WTC11 (cell line): ENCODE results near the gene KDM2A. TPM values are rescaled to one million over a fixed set of nuclear protein-coding genes. Genes with fewer than 3 reads are reported as not detected.

Experiments used
- ATAC-seq: fragments of 200-7000 bp; cut with Tn5 transposase; 2 replicates; pipeline ENCODE4 v1.10.0; 2021; ENCODE audit warnings: mild to moderate bottlenecking, moderate library complexity
- CTCF ChIA-PET: fragments of 300-600 bp; sonication (Branson Sonifier 250); formaldehyde crosslinking; loops from one replicate; lab custom pipeline; 2021; ENCODE audit warnings: antibody characterized with exemption; lab: Charles Lee
- POLR2A ChIA-PET: fragments of 350-600 bp; sonication (Branson Sonifier 250); formaldehyde crosslinking; loops from one replicate; lab custom pipeline; 2021; ENCODE audit warnings: antibody characterized with exemption; lab: Charles Lee
- DNase-seq: peaks from one replicate; pipeline ENCODE4 v3.0.0; 2021; ENCODE audit warnings: low spot score
- H3K27ac Mint-ChIP-seq: 2 replicates; pipeline ENCODE4 v1.8.0; 2021; ENCODE audit warnings: mixed read lengths
- H3K27me3 Mint-ChIP-seq: 2 replicates; pipeline ENCODE4 v1.8.0; 2021; ENCODE audit warnings: low read depth, mild to moderate bottlenecking, moderate library complexity, mixed read lengths
- H3K36me3 Mint-ChIP-seq: 2 replicates; pipeline ENCODE4 v1.8.0; 2021; ENCODE audit warnings: mixed read lengths
- H3K4me1 Mint-ChIP-seq: 2 replicates; pipeline ENCODE4 v1.8.0; 2022; ENCODE audit warnings: mixed read lengths
- H3K4me3 Mint-ChIP-seq: 2 replicates; pipeline ENCODE4 v1.8.0; 2021; ENCODE audit warnings: mild to moderate bottlenecking, moderate library complexity, mixed read lengths
- H3K9me3 Mint-ChIP-seq: 2 replicates; pipeline ENCODE4 v1.8.0; 2021; ENCODE audit warnings: mixed read lengths
- AFF4 ChIP-seq: sonication (generic); formaldehyde crosslinking; IDR thresholded peaks from 2 replicates; pipeline ENCODE4 v1.8.1; 2023; ENCODE audit warnings: mild to moderate bottlenecking, missing genetic modification reagents, borderline replicate concordance
- ATF3 ChIP-seq: sonication (generic); formaldehyde crosslinking; conservative IDR thresholded peaks from 2 replicates; pipeline ENCODE4 v1.8.1; 2022; ENCODE audit warnings: mild to moderate bottlenecking, missing genetic modification reagents
- EMX1 ChIP-seq: fragments of 250-450 bp; sonication (Bioruptor Pico); IDR thresholded peaks from 2 replicates; pipeline ENCODE4 v1.8.0; 2021; ENCODE audit warnings: mild to moderate bottlenecking
- FOXJ3 ChIP-seq: sonication (generic); formaldehyde crosslinking; IDR thresholded peaks from 2 replicates; pipeline ENCODE4 v1.9.0; 2021; ENCODE audit warnings: missing genetic modification reagents, mild to moderate bottlenecking, borderline replicate concordance
- IRF2 ChIP-seq: sonication (generic); formaldehyde crosslinking; IDR thresholded peaks from 2 replicates; pipeline ENCODE4 v1.8.0; 2022; ENCODE audit warnings: low read depth, missing genetic modification reagents, borderline replicate concordance
- NFATC4 ChIP-seq: fragments of 250-450 bp; sonication (Bioruptor Pico); IDR thresholded peaks from 2 replicates; pipeline ENCODE4 v1.9.0; 2021; ENCODE audit warnings: mild to moderate bottlenecking
- NFE2L1 ChIP-seq: sonication (generic); formaldehyde crosslinking; IDR thresholded peaks from 2 replicates; pipeline ENCODE4 v1.8.1; 2023; ENCODE audit warnings: missing genetic modification reagents
- SP1 ChIP-seq: sonication (generic); formaldehyde crosslinking; conservative IDR thresholded peaks from 2 replicates; pipeline ENCODE4 v1.8.1; 2022; ENCODE audit warnings: missing genetic modification reagents
- USF1 ChIP-seq: sonication (generic); formaldehyde crosslinking; IDR thresholded peaks from 2 replicates; pipeline ENCODE4 v1.8.0; 2022; ENCODE audit warnings: mild to moderate bottlenecking, missing genetic modification reagents
- ZBTB43 ChIP-seq: sonication (generic); formaldehyde crosslinking; IDR thresholded peaks from 2 replicates; pipeline ENCODE4 v1.8.1; 2023; ENCODE audit warnings: mild to moderate bottlenecking, missing genetic modification reagents
- ZNF263 ChIP-seq: sonication (generic); formaldehyde crosslinking; IDR thresholded peaks from 2 replicates; pipeline ENCODE4 v1.8.1; 2022; ENCODE audit warnings: low read depth, mild to moderate bottlenecking, moderate library complexity, missing genetic modification reagents
- ZNF317 ChIP-seq: sonication (generic); formaldehyde crosslinking; IDR thresholded peaks from 2 replicates; pipeline ENCODE4 v1.8.1; 2023; ENCODE audit warnings: low read depth, mild to moderate bottlenecking, moderate library complexity, missing genetic modification reagents, borderline replicate concordance
- ZNF396 ChIP-seq: fragments of 250-450 bp; sonication (Bioruptor Pico); IDR thresholded peaks from 2 replicates; pipeline ENCODE4 v1.8.0; 2021; ENCODE audit warnings: mild to moderate bottlenecking, moderate library complexity, borderline replicate concordance
- ZNF423 ChIP-seq: fragments of 250-450 bp; sonication (Bioruptor Pico); IDR thresholded peaks from 2 replicates; pipeline ENCODE4 v2.1.2; 2022; ENCODE audit warnings: mild to moderate bottlenecking, moderate library complexity
- total RNA-seq: library from RNA; stranded (reverse); gene quantifications from 3 replicates; pipeline ENCODE4 v1.2.3, GENCODE V29; 2021
- TF ChIP-seq, protein P1 (sequence below): sonication (generic); formaldehyde crosslinking; IDR thresholded peaks from 2 replicates; pipeline ENCODE4 v1.8.1; 2022; ENCODE audit warnings: low read depth, mild to moderate bottlenecking, moderate library complexity, missing genetic modification reagents, borderline replicate concordance
- TF ChIP-seq, protein P2 (sequence below): sonication (generic); formaldehyde crosslinking; IDR thresholded peaks from 2 replicates; pipeline ENCODE4 v1.8.1; 2023; ENCODE audit warnings: mild to moderate bottlenecking, missing genetic modification reagents, moderate library complexity

Gene KDM2A
- total RNA-seq, 1 experiment from 2014 or later = 58.0 TPM

GRCh38 chr11:67111261-67111660 lies 7.8 kb upstream of the KDM2A start (continued):
- no peak for TF ChIP-seq ZNF263
- TF ChIP-seq FOXJ3 (CRISPR knock-in tag) = no peak
- no peak for TF ChIP-seq ZNF396 (CRISPR knock-in tag)
- no peak for TF ChIP-seq ATF3
- no peak for TF ChIP-seq IRF2
- TF ChIP-seq EMX1 (CRISPR knock-in tag) = no peak
- TF ChIP-seq NFE2L1 (CRISPR knock-in tag) = no peak
- no peak for TF ChIP-seq NFATC4 (CRISPR knock-in tag)
- TF ChIP-seq, protein P1, sequence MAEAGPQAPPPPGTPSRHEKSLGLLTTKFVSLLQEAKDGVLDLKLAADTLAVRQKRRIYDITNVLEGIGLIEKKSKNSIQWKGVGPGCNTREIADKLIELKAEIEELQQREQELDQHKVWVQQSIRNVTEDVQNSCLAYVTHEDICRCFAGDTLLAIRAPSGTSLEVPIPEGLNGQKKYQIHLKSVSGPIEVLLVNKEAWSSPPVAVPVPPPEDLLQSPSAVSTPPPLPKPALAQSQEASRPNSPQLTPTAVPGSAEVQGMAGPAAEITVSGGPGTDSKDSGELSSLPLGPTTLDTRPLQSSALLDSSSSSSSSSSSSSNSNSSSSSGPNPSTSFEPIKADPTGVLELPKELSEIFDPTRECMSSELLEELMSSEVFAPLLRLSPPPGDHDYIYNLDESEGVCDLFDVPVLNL (CRISPR knock-in tag) = no peak
- no peak for TF ChIP-seq ZNF423 (CRISPR knock-in tag)
- TF ChIP-seq, all 79 proteins: peak for 0

GRCh38 chr11:67113231-67113721 lies 5.8 kb upstream of the KDM2A start:
- no peak for DNase-seq
- ATAC-seq = no peak; the same call in 1 of the 2 replicates
- H3K36me3 Mint-ChIP-seq = no peaks in the 10 kb centered on the region
- H3K9me3 Mint-ChIP-seq = no peaks in the 10 kb centered on the region
- ChIA-PET CTCF (interaction anchor here (2.0 to 2.1 kb wide), 2 partner anchors 18 to 32 kb away, joined by 7 to 8 read pairs; no protein-coding TSS in a partner anchor), POLR2A (no interaction called here)
- no peak overlapping the region for H3K4me3 Mint-ChIP-seq
- H3K4me1 Mint-ChIP-seq = peaks cover 28% of the 10 kb centered on the region
- peaks cover 4% of the 10 kb centered on the region; the same call in 1 of the 2 replicates for H3K27me3 Mint-ChIP-seq
- H3K27ac Mint-ChIP-seq = no peak overlapping the region; the same call in 1 of the 2 replicates
- TF ChIP-seq ZBTB43 (CRISPR knock-in tag) (no peak), ZNF423 (CRISPR knock-in tag) (0 out of 2 replicates have a peak, but pooled peaks have one; percentile 18)

DNA sequence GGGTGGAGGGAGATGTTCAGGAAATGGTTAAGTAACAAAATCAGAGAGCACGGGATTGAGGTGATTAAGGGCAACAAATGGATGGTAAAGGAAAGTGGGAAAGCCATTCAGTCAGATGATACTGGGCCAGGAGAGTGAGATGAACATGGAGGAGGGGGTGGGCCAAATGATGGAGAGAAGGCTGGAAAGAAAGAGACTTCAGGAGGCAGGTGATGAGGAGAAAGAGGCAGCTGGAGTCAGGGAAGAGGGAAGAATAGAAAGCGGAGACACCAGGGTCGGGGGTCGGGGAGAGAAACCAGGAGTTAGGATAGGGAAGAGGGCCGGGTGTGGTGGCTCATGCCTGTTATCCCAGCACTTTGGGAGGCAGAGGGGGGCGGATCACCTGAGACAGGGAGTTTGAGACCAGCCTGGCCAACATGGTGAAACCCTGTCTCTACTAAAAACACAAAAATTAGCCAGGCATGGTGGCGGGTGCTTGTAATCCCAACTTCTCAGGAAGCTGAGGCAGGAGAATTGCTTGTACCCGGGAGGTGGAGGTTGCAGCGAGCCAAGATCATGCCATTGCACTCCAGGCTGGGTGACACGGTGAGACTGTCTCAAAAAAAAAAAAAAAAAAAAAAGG lies 4.7 kb upstream of the KDM2A start:
- peaks cover 28% of the 10 kb centered on the region for H3K4me1 Mint-ChIP-seq
- H3K27ac Mint-ChIP-seq = no peak overlapping the region; the same call in 1 of the 2 replicates
- H3K36me3 Mint-ChIP-seq = no peaks in the 10 kb centered on the region
- POLR2A ChIA-PET = interaction anchor here (0.6 kb wide), 2 partner anchors 57 to 84 kb away, joined by 5 read pairs; no protein-coding TSS in a partner anchor
- H3K27me3 Mint-ChIP-seq = peaks cover 4% of the 10 kb centered on the region; the same call in 1 of the 2 replicates
- DNase-seq (no peak), ATAC-seq (no peak)
- TF ChIP-seq SP1 (CRISPR knock-in tag) (no peak), ZNF263 (no peak), USF1 (CRISPR knock-in tag) (no peak), AFF4 (CRISPR knock-in tag) (no peak), ZNF317 (CRISPR knock-in tag) (no peak), ZBTB43 (CRISPR knock-in tag) (no peak)
- TF ChIP-seq, protein P2, sequence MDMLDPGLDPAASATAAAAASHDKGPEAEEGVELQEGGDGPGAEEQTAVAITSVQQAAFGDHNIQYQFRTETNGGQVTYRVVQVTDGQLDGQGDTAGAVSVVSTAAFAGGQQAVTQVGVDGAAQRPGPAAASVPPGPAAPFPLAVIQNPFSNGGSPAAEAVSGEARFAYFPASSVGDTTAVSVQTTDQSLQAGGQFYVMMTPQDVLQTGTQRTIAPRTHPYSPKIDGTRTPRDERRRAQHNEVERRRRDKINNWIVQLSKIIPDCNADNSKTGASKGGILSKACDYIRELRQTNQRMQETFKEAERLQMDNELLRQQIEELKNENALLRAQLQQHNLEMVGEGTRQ = no peak
- H3K4me3 Mint-ChIP-seq = no peak overlapping the region
- CTCF ChIA-PET = interaction anchor here (2.0 to 2.1 kb wide), 2 partner anchors 19 to 33 kb away, joined by 7 to 8 read pairs; no protein-coding TSS in a partner anchor
- H3K9me3 Mint-ChIP-seq = no peaks in the 10 kb centered on the region
